Astrocyte (in vitro differentiated cells and primary cell): Measurements from ENCODE around the gene TULP4.

Source experiments
- EZH2 ChIP-seq: IDR thresholded peaks from 2 replicates; pipeline ENCODE4 v1.6.1; 2012; ENCODE audit warnings: mild to moderate bottlenecking, low read length, inconsistent platforms; ENCODE audit not compliant: insufficient read depth
- TF ChIP-seq, protein P1 (sequence below): IDR thresholded peaks from 2 replicates; pipeline ENCODE4 v1.5.1; 2011; ENCODE audit warnings: low read depth, mild to moderate bottlenecking, inconsistent platforms, low read length, moderate library complexity; ENCODE audit not compliant: insufficient read depth

DNA sequence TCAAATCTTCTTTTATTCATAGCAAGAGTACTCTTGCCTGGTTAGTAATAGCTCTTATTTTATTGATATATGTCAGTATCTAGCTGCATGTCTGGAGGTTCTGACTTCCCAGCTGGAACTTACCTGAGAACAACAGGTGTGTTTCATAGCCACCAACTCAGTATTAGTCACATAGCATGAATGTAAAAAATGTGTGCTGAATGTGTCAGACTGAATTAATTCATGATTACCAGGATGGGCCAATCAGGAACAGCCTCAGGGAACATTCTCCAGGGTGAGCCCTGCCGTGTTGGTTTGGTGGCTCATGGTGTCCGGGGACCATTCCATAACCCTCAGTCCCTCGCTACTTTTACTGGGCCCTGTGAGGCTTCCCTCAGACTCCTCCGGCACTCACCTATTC is 99.7 kb downstream of the TULP4 start:
- TF ChIP-seq, protein P1, sequence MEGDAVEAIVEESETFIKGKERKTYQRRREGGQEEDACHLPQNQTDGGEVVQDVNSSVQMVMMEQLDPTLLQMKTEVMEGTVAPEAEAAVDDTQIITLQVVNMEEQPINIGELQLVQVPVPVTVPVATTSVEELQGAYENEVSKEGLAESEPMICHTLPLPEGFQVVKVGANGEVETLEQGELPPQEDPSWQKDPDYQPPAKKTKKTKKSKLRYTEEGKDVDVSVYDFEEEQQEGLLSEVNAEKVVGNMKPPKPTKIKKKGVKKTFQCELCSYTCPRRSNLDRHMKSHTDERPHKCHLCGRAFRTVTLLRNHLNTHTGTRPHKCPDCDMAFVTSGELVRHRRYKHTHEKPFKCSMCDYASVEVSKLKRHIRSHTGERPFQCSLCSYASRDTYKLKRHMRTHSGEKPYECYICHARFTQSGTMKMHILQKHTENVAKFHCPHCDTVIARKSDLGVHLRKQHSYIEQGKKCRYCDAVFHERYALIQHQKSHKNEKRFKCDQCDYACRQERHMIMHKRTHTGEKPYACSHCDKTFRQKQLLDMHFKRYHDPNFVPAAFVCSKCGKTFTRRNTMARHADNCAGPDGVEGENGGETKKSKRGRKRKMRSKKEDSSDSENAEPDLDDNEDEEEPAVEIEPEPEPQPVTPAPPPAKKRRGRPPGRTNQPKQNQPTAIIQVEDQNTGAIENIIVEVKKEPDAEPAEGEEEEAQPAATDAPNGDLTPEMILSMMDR, result no peak
- no peak for TF ChIP-seq EZH2
